Astrocyte of the spinal cord (primary cell): Measurements from ENCODE around the gene TXN2.

Source experiments
- DNase-seq: peaks from one replicate; pipeline ENCODE4 v3.0.0; 2011; ENCODE audit warnings: low read depth, low spot score
- H3K4me3 ChIP-seq: 2 replicates; pipeline ENCODE4 v1.5.1; 2011; ENCODE audit warnings: low read depth, mild to moderate bottlenecking, low read length, moderate library complexity
- CTCF ChIP-seq: IDR thresholded peaks from 2 replicates; pipeline ENCODE4 v1.5.1; 2012; ENCODE audit warnings: low read depth, mild to moderate bottlenecking, low read length, inconsistent platforms
- in situ Hi-C: cut with HindIII; loops from 2 replicates; pipeline ENCODE4 v1.10.0; 2017; ENCODE audit warnings: low sequenced_read_pairs

Gene TXN2

GRCh38 chr22:36486619-36487384, 5.4 kb upstream of the TXN2 start:
- TF ChIP-seq CTCF, result peak; percentile 74
- H3K4me3 ChIP-seq, result no peak overlapping the region
- in situ Hi-C loops, result no loop called here
- peak; percentile 50 for DNase-seq

- H3K4me3 ChIP-seq, result peak overlapping the region; percentile 79
- in situ Hi-C loops, result no loop called here
- no peak for TF ChIP-seq CTCF
- no peak for DNase-seq
Measured at GRCh38 chr22:36480941-36481392, 473 bp downstream of the TXN2 start.

GRCh38 chr22:36478966-36479365, 2.5 kb downstream of the TXN2 start:
- no peak overlapping the region for H3K4me3 ChIP-seq
- in situ Hi-C loops, result no loop called here
- no peak for DNase-seq
- TF ChIP-seq CTCF, result no peak

GRCh38 chr22:36475341-36475740, 6.1 kb downstream of the TXN2 start:
- no peak for TF ChIP-seq CTCF
- H3K4me3 ChIP-seq, result no peak overlapping the region
- in situ Hi-C loops, result no loop called here

GRCh38 chr22:36472689-36473088, 8.8 kb downstream of the TXN2 start:
- in situ Hi-C loops, result no loop called here
- TF ChIP-seq CTCF, result no peak
- DNase-seq, result no peak
- H3K4me3 ChIP-seq, result no peak overlapping the region

More at GRCh38 chr22:36475341-36475740, 6.1 kb downstream of the TXN2 start:
- no peak for DNase-seq

GRCh38 chr22:36471341-36471821, 10.1 kb downstream of the TXN2 start:
- H3K4me3 ChIP-seq, result no peak overlapping the region
- no peak for TF ChIP-seq CTCF
- peak; percentile 57 for DNase-seq
- in situ Hi-C loops, result no loop called here
